ENCODE measurements around the gene MED22. TPM values are rescaled to one million over a fixed set of nuclear protein-coding genes. Genes with fewer than 3 reads are reported as not detected.

The MED22 gene
- polyA plus RNA-seq, 3 donors = 6.8 to 27.7 (median 9.6) TPM

- Histone ChIP-seq H3K36me3 (replicated peaks in 1 of 2; ENCODE audit: control insufficient read depth in 1 of 2, insufficient read depth in 2 of 2, low read length in 2 of 2) (no peaks in the 10 kb centered on the region), H3K79me2 (ENCODE audit: insufficient read depth, low read length) (no peaks in the 10 kb centered on the region), H3K27me3 (ENCODE audit: control insufficient read depth in 2 of 2, insufficient read depth in 2 of 2, low read length in 2 of 2) (no peaks in the 10 kb centered on the region), H3K4me2 (replicated peaks; ENCODE audit: extremely low read depth, low read length, poor library complexity, severe bottlenecking) (no peak overlapping the region), H3K9ac (ENCODE audit: insufficient read depth, low read length, poor library complexity, severe bottlenecking) (no peak overlapping the region), H4K20me1 (ENCODE audit: insufficient read depth, low read length) (no peaks in the 10 kb centered on the region), H3K27ac (ENCODE audit: low read depth in 1 of 2, low read length in 2 of 2) (no peak overlapping the region), H2AFZ (ENCODE audit: insufficient read depth, low read depth, low read length, poor library complexity, severe bottlenecking) (no peak overlapping the region), H3K9me3 (replicated peaks in 1 of 2; ENCODE audit: control insufficient read depth in 1 of 2, insufficient read depth in 1 of 2, low read length in 2 of 2) (peaks cover 0 to 5% of the 10 kb centered on the region in 2 donors), H3K4me3 (replicated peaks in 1 of 3; ENCODE audit: low read depth in 2 of 3, low read length in 3 of 3) (no peak overlapping the region), H3K4me1 (ENCODE audit: control insufficient read depth in 1 of 2, insufficient read depth in 2 of 2, low read length in 2 of 2) (no peaks in the 10 kb centered on the region)
- H3K4me3 Mint-ChIP-seq = no peak overlapping the region
- peaks cover 6 to 14% (median 7%) of the 10 kb centered on the region in 7 donors for H3K9me3 Mint-ChIP-seq
- peak overlapping the region in 2 of 7 donors; percentile 12 to 44 for H3K27ac Mint-ChIP-seq
- peaks cover 4 to 14% (median 10%) of the 10 kb centered on the region in 3 donors for H3K27me3 Mint-ChIP-seq (ENCODE audit: low read depth in 3 of 3)
- H3K4me1 Mint-ChIP-seq = no peaks in the 10 kb centered on the region
- TF ChIP-seq CTCF (IDR thresholded peaks at IDR 0.05) = no peak
- H3K36me3 Mint-ChIP-seq = no peaks in the 10 kb centered on the region
- DNase-seq = no peak
- intact Hi-C loops (cut with micrococcal nuclease) = no loop called here
- 91% methylated on average over 22 of the region's 23 CpGs for WGBS (ENCODE audit: insufficient coverage)
Measured at GRCh38 chr9:133305731-133306130, 42.2 kb downstream of the MED22 start.

- TF ChIP-seq CTCF (IDR thresholded peaks at IDR 0.05) = no peak
- intact Hi-C loops (cut with micrococcal nuclease) = no loop called here
- no peak overlapping the region for H3K4me2 ChIP-seq (replicated peaks; ENCODE audit: extremely low read depth, low read length, poor library complexity, severe bottlenecking)
- H3K4me1 ChIP-seq (ENCODE audit: control insufficient read depth in 1 of 2, insufficient read depth in 2 of 2, low read length in 2 of 2) = no peaks in the 10 kb centered on the region
- H3K9me3 ChIP-seq (replicated peaks in 1 of 2; ENCODE audit: control insufficient read depth in 1 of 2, insufficient read depth in 1 of 2, low read length in 2 of 2) = peaks cover 0 to 5% of the 10 kb centered on the region in 2 donors
- WGBS (ENCODE audit: insufficient coverage) = 96% methylated on average over 37 of the region's 38 CpGs
- no peaks in the 10 kb centered on the region for H3K79me2 ChIP-seq (ENCODE audit: insufficient read depth, low read length)
- Mint-ChIP-seq H3K36me3 (no peaks in the 10 kb centered on the region), H3K27me3 (ENCODE audit: low read depth in 3 of 3) (peaks cover 4 to 11% (median 9%) of the 10 kb centered on the region in 3 donors), H3K4me1 (no peaks in the 10 kb centered on the region), H3K27ac (no peak overlapping the region), H3K9me3 (peaks cover 2 to 11% (median 5%) of the 10 kb centered on the region in 7 donors), H3K4me3 (no peak overlapping the region)
- no peak overlapping the region for H2AFZ ChIP-seq (ENCODE audit: insufficient read depth, low read depth, low read length, poor library complexity, severe bottlenecking)
- no peak overlapping the region for H3K9ac ChIP-seq (ENCODE audit: insufficient read depth, low read length, poor library complexity, severe bottlenecking)
- H3K36me3 ChIP-seq (replicated peaks in 1 of 2; ENCODE audit: control insufficient read depth in 1 of 2, insufficient read depth in 2 of 2, low read length in 2 of 2) = no peaks in the 10 kb centered on the region
- no peaks in the 10 kb centered on the region for H3K27me3 ChIP-seq (ENCODE audit: control insufficient read depth in 2 of 2, insufficient read depth in 2 of 2, low read length in 2 of 2)
- no peak overlapping the region for H3K27ac ChIP-seq (ENCODE audit: low read depth in 1 of 2, low read length in 2 of 2)
- H4K20me1 ChIP-seq (ENCODE audit: insufficient read depth, low read length) = no peaks in the 10 kb centered on the region
- no peak for DNase-seq
- no peak overlapping the region for H3K4me3 ChIP-seq (replicated peaks in 1 of 3; ENCODE audit: low read depth in 2 of 3, low read length in 3 of 3)
Measured at GRCh38 chr9:133304477-133305377, 43.2 kb downstream of the MED22 start.
